Heart left ventricle (tissue), 13 donors: ENCODE data around the gene LRRC70.

Source experiments
- POLR2A ChIP-seq, 2 donors: fragments of 450-650 bp; IDR thresholded peaks; one replicate each; pipeline ENCODE4 v1.6.1; 2017; ENCODE audit warnings: antibody characterized with exemption in 2 of 2, mild to moderate bottlenecking in 2 of 2, moderate library complexity in 2 of 2
- TF ChIP-seq, protein P1 (sequence below), 12 donors: fragments of 200-600 bp; sonication (generic) in 4 of 12; IDR thresholded peaks; one replicate each; pipeline versions ENCODE4 v1.5.0 to v1.8.0; 2018 to 2022; ENCODE audit warnings: antibody characterized with exemption in 12 of 12, mild to moderate bottlenecking in 5 of 12
- donor health status: ischemic (EF 13 %, LVEDD 7.1; RV severe dilation, severe dysfunction).
- donor health status: DM: no; HTN: yes; CAD: no.
- donor health status: DM: no; HTN: no; CAD: no.
- donor health status: ischemic (EF 25% LVEDD 6.9; RV normal size, moderate dysfunction).
- donor health status: ischemic (EF 25% LVEDD 5.7; RV mildly dilated, moderate dysfunction).
- donor health status: ischemic (EF 35%, LVEDD 5.7; RV mildly dilated, moderate dysfunction).
- donor health status: nonischemic (EF 11% LVEDD 7.7; RV severe dilation, severe dysfunction).
- donor health status: DM: yes; HTN: yes; CAD: no.
- donor health status: PGD.
- donor health status: ischemic (EF 29% LVEDD 5.4; RV normal size, mild dysfunction).
- donor health status: nonischemic (EF 23%, LVEDD 6.1; RV moderate dilation, normal function).

- TF ChIP-seq, protein P1, sequence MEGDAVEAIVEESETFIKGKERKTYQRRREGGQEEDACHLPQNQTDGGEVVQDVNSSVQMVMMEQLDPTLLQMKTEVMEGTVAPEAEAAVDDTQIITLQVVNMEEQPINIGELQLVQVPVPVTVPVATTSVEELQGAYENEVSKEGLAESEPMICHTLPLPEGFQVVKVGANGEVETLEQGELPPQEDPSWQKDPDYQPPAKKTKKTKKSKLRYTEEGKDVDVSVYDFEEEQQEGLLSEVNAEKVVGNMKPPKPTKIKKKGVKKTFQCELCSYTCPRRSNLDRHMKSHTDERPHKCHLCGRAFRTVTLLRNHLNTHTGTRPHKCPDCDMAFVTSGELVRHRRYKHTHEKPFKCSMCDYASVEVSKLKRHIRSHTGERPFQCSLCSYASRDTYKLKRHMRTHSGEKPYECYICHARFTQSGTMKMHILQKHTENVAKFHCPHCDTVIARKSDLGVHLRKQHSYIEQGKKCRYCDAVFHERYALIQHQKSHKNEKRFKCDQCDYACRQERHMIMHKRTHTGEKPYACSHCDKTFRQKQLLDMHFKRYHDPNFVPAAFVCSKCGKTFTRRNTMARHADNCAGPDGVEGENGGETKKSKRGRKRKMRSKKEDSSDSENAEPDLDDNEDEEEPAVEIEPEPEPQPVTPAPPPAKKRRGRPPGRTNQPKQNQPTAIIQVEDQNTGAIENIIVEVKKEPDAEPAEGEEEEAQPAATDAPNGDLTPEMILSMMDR (IDR thresholded peaks at IDR 0.05): no peak
- TF ChIP-seq POLR2A (IDR thresholded peaks at IDR 0.05): no peak
Measured at GRCh38 chr5:62607615-62608014, 29.0 kb downstream of the LRRC70 start.
